B cell (primary cell): ENCODE measurements around the gene AURKA. TPM values are rescaled to one million over a fixed set of nuclear protein-coding genes. Genes with fewer than 3 reads are reported as not detected.

ENCODE experiments used
- ATAC-seq: fragments of 200-7000 bp; cut with Tn5 transposase; one replicate; pipeline ENCODE4 v1.10.0; 2021; ENCODE audit warnings: low read depth, mild to moderate bottlenecking, moderate number of reproducible peaks, moderate library complexity
- CTCF ChIA-PET: fragments of 350-600 bp; sonication (Branson Sonifier 250); formaldehyde crosslinking; loops from one replicate; lab custom pipeline; 2021; ENCODE audit warnings: antibody characterized with exemption, inconsistent platforms; lab: Charles Lee
- POLR2A ChIA-PET: fragments of 350-600 bp; sonication (Branson Sonifier 250); formaldehyde crosslinking; loops from one replicate; lab custom pipeline; 2021; ENCODE audit warnings: antibody characterized with exemption; lab: Charles Lee
- DNase-seq: peaks from one replicate; pipeline ENCODE4 v3.0.0; 2013
- H2AFZ ChIP-seq: 2 replicates; pipeline ENCODE4 v1.6.1; 2012; ENCODE audit warnings: mild to moderate bottlenecking, low read depth, low read length; ENCODE audit not compliant: insufficient read depth, poor library complexity, severe bottlenecking
- H3K27ac ChIP-seq, 2 donors: 1 replicate in 1 of 2; 2 replicates in 1 of 2; pipeline ENCODE4 v1.5.1; 2012 to 2013; ENCODE audit warnings: low read length in 2 of 2, mild to moderate bottlenecking in 2 of 2, moderate library complexity in 1 of 2
- H3K27me3 ChIP-seq, 4 experiments: fragments of 200-600 bp in 1 of 4; sonication (generic) in 1 of 4; replicated peaks in 1 of 4; 1 replicate in 2 of 4; 2 replicates in 2 of 4; pipeline versions ENCODE4 v1.6.1 to v1.7.0; 2013 to 2016; ENCODE audit warnings: low read length in 3 of 4, mild to moderate bottlenecking in 2 of 4, mixed read lengths in 1 of 4, moderate library complexity in 1 of 4; ENCODE audit not compliant: insufficient read depth in 4 of 4, control insufficient read depth in 3 of 4; ENCODE audit errors: control extremely low read depth in 1 of 4
- H3K36me3 ChIP-seq, 2 experiments: replicated peaks in 1 of 2; 1 replicate in 1 of 2; 2 replicates in 1 of 2; pipeline versions ENCODE4 v1.6.1 to v1.7.1; 2013; ENCODE audit warnings: low read length in 1 of 2; ENCODE audit not compliant: insufficient read depth in 2 of 2, control insufficient read depth in 1 of 2; ENCODE audit errors: control extremely low read depth in 1 of 2, extremely low read depth in 1 of 2
- H3K4me1 ChIP-seq, 2 donors: fragments of 200-600 bp in 1 of 2; sonication (generic) in 1 of 2; 1 replicate in 1 of 2; 2 replicates in 1 of 2; pipeline versions ENCODE4 v1.5.1 to v1.6.1; 2013 to 2017; ENCODE audit warnings: low read length in 2 of 2; ENCODE audit not compliant: control insufficient read depth in 2 of 2, insufficient read depth in 2 of 2
- H3K4me2 ChIP-seq: replicated peaks from 2 replicates; pipeline ENCODE3; 2012; ENCODE audit warnings: mild to moderate bottlenecking, low read depth, low read length; ENCODE audit not compliant: poor library complexity, severe bottlenecking
- H3K4me3 ChIP-seq, 5 experiments: fragments of 200-600 bp in 1 of 5; sonication (generic) in 1 of 5; 1 replicate in 3 of 5; 2 replicates in 2 of 5; pipeline versions ENCODE4 v1.5.1 to v1.7.0; 2011 to 2016; ENCODE audit warnings: low read length in 4 of 5, mild to moderate bottlenecking in 4 of 5, low read depth in 2 of 5, control low read depth in 1 of 5, moderate library complexity in 1 of 5; ENCODE audit not compliant: insufficient read depth in 1 of 5; ENCODE audit errors: control extremely low read depth in 1 of 5, extremely low read depth in 1 of 5
- H3K79me2 ChIP-seq: fragments of 200-600 bp; sonication (generic); one replicate; pipeline ENCODE4 v1.6.0; 2016; ENCODE audit warnings: low read length; ENCODE audit not compliant: control insufficient read depth, insufficient read depth
- H3K9ac ChIP-seq: fragments of 200-600 bp; sonication (generic); 2 replicates; pipeline ENCODE4 v1.6.1; 2017; ENCODE audit warnings: mild to moderate bottlenecking, low read length, moderate library complexity
- H3K9me3 ChIP-seq, 3 donors: one replicate each; pipeline versions ENCODE4 v1.6.1 to v1.7.1; 2013; ENCODE audit warnings: low read length in 2 of 3; ENCODE audit not compliant: control insufficient read depth in 2 of 3, insufficient read depth in 1 of 3; ENCODE audit errors: control extremely low read depth in 1 of 3
- H4K20me1 ChIP-seq: 2 replicates; pipeline ENCODE4 v1.6.0; 2012; ENCODE audit warnings: mild to moderate bottlenecking, low read length; ENCODE audit not compliant: insufficient read depth, control insufficient read depth, poor library complexity, severe bottlenecking
- H3K27ac Mint-ChIP-seq: one replicate; pipeline ENCODE4 v1.8.0; 2021; ENCODE audit warnings: mixed read lengths
- H3K27me3 Mint-ChIP-seq: one replicate; pipeline ENCODE4 v1.8.0; 2021; ENCODE audit warnings: mixed read lengths
- H3K4me1 Mint-ChIP-seq: one replicate; pipeline ENCODE4 v1.8.0; 2021; ENCODE audit warnings: mixed read lengths
- H3K4me3 Mint-ChIP-seq: one replicate; pipeline ENCODE4 v1.8.0; 2021; ENCODE audit warnings: mixed read lengths
- H3K9me3 Mint-ChIP-seq: one replicate; pipeline ENCODE4 v1.8.0; 2022; ENCODE audit warnings: mixed read lengths; ENCODE audit not compliant: insufficient read depth
- CTCF ChIP-seq: fragments of 200-600 bp; IDR thresholded peaks from one replicate; pipeline ENCODE4 v1.8.0; 2022; ENCODE audit warnings: antibody characterized with exemption, mild to moderate bottlenecking
- EZH2 ChIP-seq: IDR thresholded peaks from 2 replicates; pipeline ENCODE4 v1.6.1; 2012; ENCODE audit warnings: borderline replicate concordance, low read depth, mild to moderate bottlenecking, moderate library complexity, low read length; ENCODE audit not compliant: insufficient read depth, poor library complexity, severe bottlenecking
- WGBS: methylation state at CpG from one replicate; pipeline ENCODE4 v1.1.5; 2013; ENCODE audit warnings: missing lambda C conversion rate; ENCODE audit not compliant: insufficient coverage; 5-methylcytosine and 5-hydroxymethylcytosine counted together
- intact Hi-C: fragments of 100-400 bp; cut with micrococcal nuclease; formaldehyde crosslinking; loops from one replicate; pipeline ENCODE4 v1.10.0; 2022
- polyA plus RNA-seq: library from polyadenylated mRNA; depleted of rRNA; stranded (reverse); fragments of >200 nt; gene quantifications from 2 replicates; pipeline ENCODE4 v1.2.3, GENCODE V29; 2012
- total RNA-seq, 2 donors: library from RNA; stranded (reverse); fragments of 120-200 nt in 1 of 2; gene quantifications; 1 replicate in 1 of 2; 2 replicates in 1 of 2; pipeline versions ENCODE4 v1.2.3 to v1.2.4, GENCODE V29; 2013 to 2022

The AURKA gene
- total and polyA plus RNA-seq, 2 donors (not counting 1 experiment from before 2014, with no cell fraction given): 0.86 to 3.9 TPM

- Histone ChIP-seq H2AFZ (no peak overlapping the region), H3K9me3 (no peaks in the 10 kb centered on the region), H3K9ac (no peak overlapping the region), H3K79me2 (no peaks in the 10 kb centered on the region), H3K36me3 (no peaks in the 10 kb centered on the region), H3K4me2 (no peak overlapping the region), H3K27me3 (peaks cover 0 to 7% (median 0%) of the 10 kb centered on the region in 4 experiments), H3K4me3 (no peak overlapping the region), H4K20me1 (no peaks in the 10 kb centered on the region), H3K4me1 (no peaks in the 10 kb centered on the region), H3K27ac (no peak overlapping the region)
- ChIA-PET POLR2A (no interaction called here), CTCF (no interaction called here)
- TF ChIP-seq EZH2 (no peak), CTCF (no peak)
- ATAC-seq (no peak), DNase-seq (no peak)
- no peak overlapping the region for H3K27ac Mint-ChIP-seq
- no peaks in the 10 kb centered on the region for H3K4me1 Mint-ChIP-seq
- 42% methylated on average over 3 of the region's 4 CpGs for WGBS
- intact Hi-C loops: no loop called here
- H3K9me3 Mint-ChIP-seq: no peaks in the 10 kb centered on the region
- no peak overlapping the region for H3K4me3 Mint-ChIP-seq
- H3K27me3 Mint-ChIP-seq: peaks cover 17% of the 10 kb centered on the region
These were observed 69.3 kb downstream of the AURKA start for GRCh38 chr20:56322681-56323080.

Other genes with a start within 250 kb of the AURKA start
- gene MC3R, start 143.5 kb downstream of the AURKA start, total RNA-seq: not detected in 2 replicates
- gene MC3R, start 143.5 kb downstream of the AURKA start, polyA plus RNA-seq: not detected in 2 replicates
- 10.5 and 13.6 TPM in 2 replicates for gene FAM210B, start 33.2 kb downstream of the AURKA start, total RNA-seq
- gene FAM210B, start 33.2 kb downstream of the AURKA start, polyA plus RNA-seq: 3.9 and 4.0 TPM in 2 replicates
- 31.9 and 33.8 TPM in 2 replicates for gene CSTF1, start 430 bp upstream of the AURKA start, total RNA-seq
- gene CSTF1, start 430 bp upstream of the AURKA start, polyA plus RNA-seq: 12.4 and 18.3 TPM in 2 replicates
- 0.42 and 0.53 TPM in 2 replicates for gene CASS4, start 20.0 kb upstream of the AURKA start, total RNA-seq
- gene CASS4, start 20.0 kb upstream of the AURKA start, polyA plus RNA-seq: 0.17 and 0.45 TPM in 2 replicates
- 71.1 and 78.4 TPM in 2 replicates for gene RTF2, start 76.4 kb upstream of the AURKA start, total RNA-seq
- gene RTF2, start 76.4 kb upstream of the AURKA start, polyA plus RNA-seq: 29.5 and 34.6 TPM in 2 replicates
- 3.3 and 4.9 TPM in 2 replicates for gene FAM209A, start 132.5 kb upstream of the AURKA start, total RNA-seq
- 4.8 and 5.5 TPM in 2 replicates for gene FAM209A, start 132.5 kb upstream of the AURKA start, polyA plus RNA-seq
- 1.9 and 2.2 TPM in 2 replicates for gene FAM209B, start 141.0 kb upstream of the AURKA start, total RNA-seq
- gene FAM209B, start 141.0 kb upstream of the AURKA start, polyA plus RNA-seq: 2.0 and 3.0 TPM in 2 replicates
- gene TFAP2C, start 237.1 kb upstream of the AURKA start, total RNA-seq: not detected in 2 replicates
- gene TFAP2C, start 237.1 kb upstream of the AURKA start, polyA plus RNA-seq: not detected in 2 replicates